Skeletal muscle tissue (tissue), 4 donors: ENCODE measurements around the gene STAMBP. TPM values are rescaled to one million over a fixed set of nuclear protein-coding genes. Genes with fewer than 3 reads are reported as not detected.

ENCODE experiments used
- H3K27ac ChIP-seq: one replicate; pipeline ENCODE4 v1.7.0; 2013; ENCODE audit warnings: mild to moderate bottlenecking, low read depth, low read length, inconsistent platforms
- H3K27me3 ChIP-seq, 3 donors: one replicate each; pipeline ENCODE4 v1.7.0; 2013; ENCODE audit warnings: low read length in 3 of 3; ENCODE audit not compliant: control insufficient read depth in 3 of 3, insufficient read depth in 3 of 3
- H3K36me3 ChIP-seq, 3 donors: one replicate each; pipeline ENCODE4 v1.7.0; 2013; ENCODE audit warnings: low read length in 3 of 3; ENCODE audit not compliant: control insufficient read depth in 3 of 3, insufficient read depth in 3 of 3
- H3K4me1 ChIP-seq, 3 donors: one replicate each; pipeline ENCODE4 v1.7.0; 2013; ENCODE audit warnings: low read length in 3 of 3, mild to moderate bottlenecking in 3 of 3; ENCODE audit not compliant: control insufficient read depth in 3 of 3, insufficient read depth in 3 of 3
- H3K4me3 ChIP-seq, 3 donors: one replicate each; pipeline ENCODE4 v1.7.0; 2013; ENCODE audit warnings: low read length in 3 of 3
- H3K9ac ChIP-seq, 3 donors: one replicate each; pipeline ENCODE4 v1.7.0; 2013; ENCODE audit warnings: low read length in 3 of 3, mild to moderate bottlenecking in 3 of 3, moderate library complexity in 2 of 3, low read depth in 1 of 3
- H3K9me3 ChIP-seq, 3 donors: one replicate each; pipeline ENCODE4 v1.7.0; 2013; ENCODE audit warnings: low read length in 3 of 3; ENCODE audit not compliant: control insufficient read depth in 3 of 3
- total RNA-seq: library from RNA; depleted of rRNA; stranded (reverse); fragments of >200 nt; gene quantifications from one replicate; pipeline ENCODE4 v1.2.3, GENCODE V29; 2014
- donor health status: Osteomylitis.

The STAMBP gene
- total RNA-seq, 1 donor from 2014 or later = 12.0 TPM

DNA sequence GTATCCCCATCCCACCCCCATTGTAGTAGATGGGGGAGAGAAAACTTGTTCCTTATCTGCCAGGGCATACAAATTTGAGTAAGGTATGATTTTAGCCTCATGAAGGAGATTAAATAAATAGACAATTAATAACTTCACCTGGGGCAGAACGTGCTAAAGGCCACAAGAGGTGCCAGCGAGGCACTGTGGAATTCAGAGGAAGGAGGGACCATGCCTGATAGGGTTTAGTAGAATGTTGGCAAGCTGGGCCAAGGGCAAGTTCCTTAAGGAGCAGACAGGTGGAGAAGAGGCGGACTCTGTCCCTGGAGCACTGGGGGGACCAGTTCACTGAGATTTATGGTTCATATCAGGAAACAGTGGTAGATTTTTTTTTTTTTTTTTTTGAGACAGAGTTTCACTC lies 22.5 kb downstream of the STAMBP start:
- H3K4me1 ChIP-seq = peaks cover 0 to 4% (median 0%) of the 10 kb centered on the region in 3 donors
- no peak overlapping the region for H3K27ac ChIP-seq
- H3K4me3 ChIP-seq = no peak overlapping the region

DNA sequence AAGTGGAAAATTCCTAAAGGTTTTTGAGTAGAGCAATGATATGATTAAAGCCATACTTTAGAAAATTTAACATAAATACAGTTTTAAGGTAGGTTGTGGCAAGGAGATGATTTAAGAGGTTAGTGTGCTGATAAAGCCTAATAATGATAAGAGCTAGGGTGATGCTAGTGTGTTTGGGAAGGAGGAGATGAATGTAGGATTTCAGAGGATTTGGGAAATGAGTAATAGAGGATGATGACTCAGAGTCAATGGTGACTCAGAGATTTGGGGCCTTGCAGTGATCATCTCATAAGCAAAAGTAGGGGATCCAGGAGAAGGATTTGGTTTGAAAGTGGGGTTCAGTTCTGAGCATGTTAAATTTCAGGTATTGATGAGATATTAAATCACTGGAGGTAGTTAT lies 23.3 kb downstream of the STAMBP start:
- H3K9ac ChIP-seq = no peak overlapping the region
- H3K4me3 ChIP-seq = no peak overlapping the region
- H3K9me3 ChIP-seq = no peaks in the 10 kb centered on the region
- peaks cover 61 to 85% (median 80%) of the 10 kb centered on the region in 3 donors for H3K36me3 ChIP-seq
- no peak overlapping the region for H3K27ac ChIP-seq
- H3K4me1 ChIP-seq = peaks cover 0 to 4% (median 0%) of the 10 kb centered on the region in 3 donors
- H3K27me3 ChIP-seq = no peaks in the 10 kb centered on the region

More for the DNA sequence above, 22.5 kb downstream of the STAMBP start:
- Histone ChIP-seq H3K9ac (no peak overlapping the region), H3K36me3 (peaks cover 54 to 83% (median 80%) of the 10 kb centered on the region in 3 donors), H3K27me3 (no peaks in the 10 kb centered on the region), H3K9me3 (no peaks in the 10 kb centered on the region)

- Histone ChIP-seq H3K36me3 (peaks cover 60 to 75% (median 73%) of the 10 kb centered on the region in 3 donors), H3K27me3 (no peaks in the 10 kb centered on the region)
Measured at GRCh38 chr2:73855526-73855925, 26.8 kb downstream of the STAMBP start.

DNA sequence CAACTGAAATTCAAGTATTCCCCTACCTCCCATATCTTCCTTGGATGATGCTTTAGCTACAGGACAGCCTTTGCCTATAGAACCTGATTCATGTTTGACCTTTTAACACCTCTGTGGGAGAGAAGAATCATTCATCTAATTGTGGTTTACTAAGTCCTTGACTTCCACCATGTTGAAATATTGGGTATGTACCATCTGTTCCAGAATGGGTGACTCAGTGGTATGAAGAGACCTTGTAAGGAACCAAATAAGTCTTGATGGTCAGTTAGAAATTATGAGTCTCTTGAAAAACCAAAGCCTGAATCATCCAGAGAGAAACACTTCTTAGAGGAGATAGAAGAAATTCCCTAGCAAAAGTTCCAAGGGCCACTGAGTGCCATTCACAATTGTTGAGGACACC lies 27.5 kb downstream of the STAMBP start:
- Histone ChIP-seq H3K9me3 (no peaks in the 10 kb centered on the region), H3K4me1 (peaks cover 0 to 4% (median 0%) of the 10 kb centered on the region in 3 donors), H3K36me3 (peaks cover 63 to 75% (median 72%) of the 10 kb centered on the region in 3 donors), H3K4me3 (no peak overlapping the region), H3K9ac (no peak overlapping the region), H3K27me3 (no peaks in the 10 kb centered on the region), H3K27ac (no peak overlapping the region)

More at GRCh38 chr2:73855526-73855925, 26.8 kb downstream of the STAMBP start:
- Histone ChIP-seq H3K4me1 (peaks cover 0 to 4% (median 0%) of the 10 kb centered on the region in 3 donors), H3K9me3 (no peaks in the 10 kb centered on the region), H3K27ac (no peak overlapping the region), H3K9ac (no peak overlapping the region), H3K4me3 (no peak overlapping the region)

DNA sequence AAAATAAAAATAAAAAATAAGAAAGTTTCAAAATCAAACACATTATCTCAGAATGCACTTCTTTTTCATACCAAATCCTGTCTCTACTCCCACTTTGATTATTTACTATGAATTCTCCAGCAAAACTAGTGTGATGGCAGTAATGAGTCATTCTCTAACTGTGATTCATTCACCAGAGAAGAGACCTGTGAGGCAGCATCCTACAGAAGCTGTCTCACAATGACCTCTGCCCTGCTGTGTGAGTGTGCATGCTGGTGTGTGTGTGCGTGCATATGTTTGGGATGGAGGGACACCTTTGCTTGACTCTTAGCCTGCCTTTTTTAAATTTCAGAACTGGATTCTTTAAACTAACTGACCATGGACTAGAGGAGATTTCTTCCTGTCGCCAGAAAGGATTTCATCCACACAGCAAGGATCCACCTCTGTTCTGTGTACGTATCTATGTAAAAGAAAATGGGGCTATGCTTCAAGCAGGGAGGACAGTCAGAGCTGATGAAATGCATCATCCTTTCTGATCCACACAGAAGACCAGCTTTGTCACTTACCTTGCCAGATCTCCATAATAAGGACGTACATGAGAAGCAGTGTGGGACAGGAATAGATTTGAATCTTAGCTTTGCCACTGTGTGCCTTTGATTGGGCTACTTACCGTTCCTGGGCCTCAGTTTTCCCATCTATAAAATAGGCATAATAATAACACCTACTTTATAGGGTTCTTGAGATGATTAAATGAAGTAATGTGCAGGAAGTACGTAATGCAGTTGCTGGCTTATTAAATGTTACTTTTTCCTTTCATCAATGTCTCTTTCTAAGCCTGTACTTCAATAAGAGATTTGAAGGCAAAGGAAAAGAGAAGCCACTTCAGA lies 31.2 kb downstream of the STAMBP start:
- Histone ChIP-seq H3K9ac (no peak overlapping the region), H3K36me3 (peaks cover 52 to 78% (median 65%) of the 10 kb centered on the region in 3 donors), H3K27me3 (no peaks in the 10 kb centered on the region), H3K27ac (no peak overlapping the region), H3K4me3 (no peak overlapping the region), H3K9me3 (no peaks in the 10 kb centered on the region), H3K4me1 (no peaks in the 10 kb centered on the region)

- no peaks in the 10 kb centered on the region for H3K27me3 ChIP-seq
Measured at GRCh38 chr2:73862987-73863386, 34.2 kb downstream of the STAMBP start.

DNA sequence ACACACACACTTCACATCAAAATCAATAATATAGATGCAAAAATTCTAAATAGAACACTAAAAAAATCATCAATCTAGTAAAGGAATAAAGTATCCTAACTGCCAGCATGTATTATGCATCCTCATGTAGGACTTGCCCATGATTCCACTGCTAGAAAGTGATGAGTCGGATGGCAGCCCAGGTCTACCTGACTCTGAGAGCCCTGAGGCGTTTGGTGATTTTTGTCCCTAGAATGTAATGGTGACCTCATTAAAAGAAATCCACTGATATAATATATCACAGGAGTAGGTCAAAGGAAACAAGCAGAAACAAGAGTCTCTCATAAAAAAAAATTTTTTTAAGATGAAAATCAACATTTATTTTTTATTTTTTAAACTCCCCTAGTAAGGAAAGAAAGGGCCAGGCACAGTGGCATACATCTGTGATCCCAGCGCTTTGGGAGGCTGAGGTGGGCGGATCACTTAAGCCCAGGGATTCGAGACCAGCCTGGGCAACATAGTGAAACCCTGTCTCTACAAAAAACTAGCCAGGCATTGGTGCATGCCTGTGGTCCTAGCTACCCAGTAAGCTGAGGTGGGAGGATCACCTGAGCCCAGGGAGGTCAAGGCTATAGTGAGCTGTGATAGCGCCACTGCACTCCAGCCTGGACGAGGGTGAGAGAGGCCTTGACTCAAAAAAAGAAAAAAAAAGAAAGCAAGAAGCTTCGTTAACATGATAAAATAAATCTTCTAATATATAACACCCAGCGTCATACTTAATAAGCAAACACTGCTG lies 39.6 kb downstream of the STAMBP start:
- Histone ChIP-seq H3K4me3 (no peak overlapping the region), H3K27me3 (no peaks in the 10 kb centered on the region), H3K27ac (no peak overlapping the region), H3K4me1 (peaks cover 4 to 10% (median 9%) of the 10 kb centered on the region in 3 donors), H3K9me3 (no peaks in the 10 kb centered on the region), H3K9ac (no peak overlapping the region), H3K36me3 (peaks cover 18 to 32% (median 29%) of the 10 kb centered on the region in 3 donors)

More at GRCh38 chr2:73862987-73863386, 34.2 kb downstream of the STAMBP start:
- H3K9ac ChIP-seq = no peak overlapping the region
- H3K4me1 ChIP-seq = no peaks in the 10 kb centered on the region
- peaks cover 40 to 68% (median 56%) of the 10 kb centered on the region in 3 donors for H3K36me3 ChIP-seq
- H3K27ac ChIP-seq = no peak overlapping the region
- no peaks in the 10 kb centered on the region for H3K9me3 ChIP-seq
- no peak overlapping the region for H3K4me3 ChIP-seq

DNA sequence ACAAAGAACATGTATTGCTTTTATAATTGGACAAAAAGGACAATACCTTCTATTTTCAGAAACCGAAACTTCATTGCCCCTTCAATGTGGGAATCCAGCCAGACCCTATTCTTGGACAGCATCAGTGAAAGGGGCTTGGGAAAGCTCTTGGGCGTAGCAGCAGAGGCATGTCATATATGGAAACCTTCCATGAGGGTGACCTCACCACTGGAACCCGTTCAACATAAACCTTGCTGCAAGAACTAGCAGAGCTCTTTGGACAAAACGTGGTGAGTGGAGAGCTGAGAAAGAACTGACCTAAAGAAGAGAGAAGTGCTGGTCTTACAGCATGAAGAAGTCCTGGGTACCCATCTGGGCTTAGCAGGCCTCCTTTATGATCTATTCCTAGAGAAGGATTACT lies 41.3 kb downstream of the STAMBP start:
- Histone ChIP-seq H3K9me3 (no peaks in the 10 kb centered on the region), H3K27ac (no peak overlapping the region), H3K27me3 (no peaks in the 10 kb centered on the region), H3K4me1 (peaks cover 4 to 10% (median 9%) of the 10 kb centered on the region in 3 donors), H3K9ac (no peak overlapping the region), H3K36me3 (peaks cover 7 to 17% (median 16%) of the 10 kb centered on the region in 3 donors), H3K4me3 (no peak overlapping the region)

DNA sequence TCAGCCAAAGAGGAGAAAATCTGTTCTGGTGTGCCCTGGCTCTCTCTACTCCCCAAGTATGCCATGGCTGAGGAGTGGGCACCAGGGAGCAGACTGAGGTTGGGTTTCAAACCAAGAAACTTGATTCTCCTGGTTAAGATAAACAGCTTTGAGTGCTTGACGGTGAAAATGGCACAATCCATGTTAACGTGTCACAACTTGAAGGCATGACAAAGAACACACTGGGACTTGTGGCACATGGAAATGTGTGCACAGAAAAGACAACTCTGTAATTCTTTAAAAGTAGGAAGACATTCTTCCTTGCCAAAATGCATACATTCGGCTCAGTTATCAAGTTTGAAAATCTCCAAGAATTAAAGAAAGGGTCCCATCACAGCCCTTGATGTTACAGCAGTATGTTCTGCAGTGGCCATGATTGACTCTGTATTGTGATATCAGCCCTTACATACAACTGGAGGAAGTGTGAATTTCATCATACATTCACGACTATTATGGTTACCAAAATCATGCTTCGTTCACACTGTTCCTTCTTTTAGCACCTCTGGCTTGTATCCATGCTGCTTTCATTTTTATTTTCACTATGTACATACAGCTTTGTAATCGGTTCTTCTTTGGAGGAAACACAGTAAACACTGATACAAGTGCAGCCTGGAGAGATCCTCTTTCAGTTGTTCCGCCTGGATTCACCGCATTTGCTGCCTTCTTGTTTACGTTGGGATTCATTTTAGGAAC lies 48.5 kb downstream of the STAMBP start:
- no peak overlapping the region for H3K9ac ChIP-seq
- H3K9me3 ChIP-seq = no peaks in the 10 kb centered on the region
- no peaks in the 10 kb centered on the region for H3K36me3 ChIP-seq
- H3K4me3 ChIP-seq = no peak overlapping the region
- H3K27me3 ChIP-seq = no peaks in the 10 kb centered on the region
- no peak overlapping the region for H3K27ac ChIP-seq
- no peaks in the 10 kb centered on the region for H3K4me1 ChIP-seq
